ENCODE measurements around the gene SDCCAG8. TPM values are rescaled to one million over a fixed set of nuclear protein-coding genes. Genes with fewer than 3 reads are reported as not detected.

The SDCCAG8 gene
- total and polyA plus RNA-seq, 4 donors = 8.5 to 25.8 (median 17.5) TPM

GRCh38 chr1:243247901-243248300 is 7.9 kb upstream of the SDCCAG8 start:
- Histone ChIP-seq H3K9me3 (ENCODE audit: control insufficient read depth in 4 of 4, low read length in 3 of 4) (no peaks in the 10 kb centered on the region), H3K27ac (ENCODE audit: low read depth in 1 of 2, low read length in 2 of 2) (no peak overlapping the region), H3K9ac (ENCODE audit: low read depth in 1 of 2, low read length in 2 of 2) (no peak overlapping the region), H3K27me3 (ENCODE audit: control insufficient read depth in 4 of 4, insufficient read depth in 4 of 4, low read length in 3 of 4) (no peaks in the 10 kb centered on the region), H3K36me3 (ENCODE audit: control insufficient read depth in 4 of 4, insufficient read depth in 3 of 4, low read depth in 1 of 4, low read length in 3 of 4) (no peaks in the 10 kb centered on the region), H3K4me1 (ENCODE audit: control insufficient read depth in 4 of 4, insufficient read depth in 4 of 4, low read length in 3 of 4) (peaks cover 0 to 4% (median 0%) of the 10 kb centered on the region in 4 donors), H3K4me3 (ENCODE audit: low read depth in 1 of 3, low read length in 3 of 3) (no peak overlapping the region)
- WGBS = 90% methylated on average over 3 of the region's 3 CpGs
- TF ChIP-seq MAX (IDR thresholded peaks at IDR 0.05) (no peak), RXRA (IDR thresholded peaks at IDR 0.05) (no peak), HNF4A (conservative IDR thresholded peaks at IDR 0.05) (no peak), EGR1 (IDR thresholded peaks at IDR 0.05; ENCODE audit: low read depth in 2 of 2) (no peak), FOXA2 (IDR thresholded peaks at IDR 0.05) (no peak), TAF1 (conservative IDR thresholded peaks at IDR 0.05) (no peak), CTCF (IDR thresholded peaks at IDR 0.05; ENCODE audit: low read depth, low read length, missing input control) (no peak), GABPA (IDR thresholded peaks at IDR 0.05 in 1 of 2, conservative IDR thresholded peaks at IDR 0.05 in 1 of 2) (no peak), YY1 (IDR thresholded peaks at IDR 0.05) (no peak), HNF4G (IDR thresholded peaks at IDR 0.05) (no peak), NR2F2 (IDR thresholded peaks at IDR 0.05) (no peak), JUND (IDR thresholded peaks at IDR 0.05) (no peak), ZBTB33 (IDR thresholded peaks at IDR 0.05) (no peak), RAD21 (IDR thresholded peaks at IDR 0.05) (no peak), SP1 (IDR thresholded peaks at IDR 0.05) (no peak), FOXA1 (IDR thresholded peaks at IDR 0.05) (no peak)
- TF ChIP-seq, protein P1, sequence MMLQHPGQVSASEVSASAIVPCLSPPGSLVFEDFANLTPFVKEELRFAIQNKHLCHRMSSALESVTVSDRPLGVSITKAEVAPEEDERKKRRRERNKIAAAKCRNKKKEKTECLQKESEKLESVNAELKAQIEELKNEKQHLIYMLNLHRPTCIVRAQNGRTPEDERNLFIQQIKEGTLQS (IDR thresholded peaks at IDR 0.05) = no peak
- TF ChIP-seq, protein P2, sequence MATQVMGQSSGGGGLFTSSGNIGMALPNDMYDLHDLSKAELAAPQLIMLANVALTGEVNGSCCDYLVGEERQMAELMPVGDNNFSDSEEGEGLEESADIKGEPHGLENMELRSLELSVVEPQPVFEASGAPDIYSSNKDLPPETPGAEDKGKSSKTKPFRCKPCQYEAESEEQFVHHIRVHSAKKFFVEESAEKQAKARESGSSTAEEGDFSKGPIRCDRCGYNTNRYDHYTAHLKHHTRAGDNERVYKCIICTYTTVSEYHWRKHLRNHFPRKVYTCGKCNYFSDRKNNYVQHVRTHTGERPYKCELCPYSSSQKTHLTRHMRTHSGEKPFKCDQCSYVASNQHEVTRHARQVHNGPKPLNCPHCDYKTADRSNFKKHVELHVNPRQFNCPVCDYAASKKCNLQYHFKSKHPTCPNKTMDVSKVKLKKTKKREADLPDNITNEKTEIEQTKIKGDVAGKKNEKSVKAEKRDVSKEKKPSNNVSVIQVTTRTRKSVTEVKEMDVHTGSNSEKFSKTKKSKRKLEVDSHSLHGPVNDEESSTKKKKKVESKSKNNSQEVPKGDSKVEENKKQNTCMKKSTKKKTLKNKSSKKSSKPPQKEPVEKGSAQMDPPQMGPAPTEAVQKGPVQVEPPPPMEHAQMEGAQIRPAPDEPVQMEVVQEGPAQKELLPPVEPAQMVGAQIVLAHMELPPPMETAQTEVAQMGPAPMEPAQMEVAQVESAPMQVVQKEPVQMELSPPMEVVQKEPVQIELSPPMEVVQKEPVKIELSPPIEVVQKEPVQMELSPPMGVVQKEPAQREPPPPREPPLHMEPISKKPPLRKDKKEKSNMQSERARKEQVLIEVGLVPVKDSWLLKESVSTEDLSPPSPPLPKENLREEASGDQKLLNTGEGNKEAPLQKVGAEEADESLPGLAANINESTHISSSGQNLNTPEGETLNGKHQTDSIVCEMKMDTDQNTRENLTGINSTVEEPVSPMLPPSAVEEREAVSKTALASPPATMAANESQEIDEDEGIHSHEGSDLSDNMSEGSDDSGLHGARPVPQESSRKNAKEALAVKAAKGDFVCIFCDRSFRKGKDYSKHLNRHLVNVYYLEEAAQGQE (IDR thresholded peaks at IDR 0.05) = no peak
- no peak for DNase-seq (ENCODE audit: low spot score)
